GM19324 (cell line): ENCODE results near the gene SYCE3.
A peak's percentile ranks its signal among the peaks of the same experiment; 100 is the strongest.
"Not testable (repeated sequence)": the region's sequence is repeated elsewhere in the genome, so short reads cannot be mapped to it uniquely, and the experiment has no call there.

ENCODE experiments used
- ATAC-seq: cut with Tn5 transposase; IDR thresholded peaks from one replicate; pipeline ENCODE4 v1.9.1; 2021; ENCODE audit warnings: mild to moderate bottlenecking, moderate library complexity; ENCODE audit not compliant: unreplicated experiment, low FRiP score

The SYCE3 gene

DNA sequence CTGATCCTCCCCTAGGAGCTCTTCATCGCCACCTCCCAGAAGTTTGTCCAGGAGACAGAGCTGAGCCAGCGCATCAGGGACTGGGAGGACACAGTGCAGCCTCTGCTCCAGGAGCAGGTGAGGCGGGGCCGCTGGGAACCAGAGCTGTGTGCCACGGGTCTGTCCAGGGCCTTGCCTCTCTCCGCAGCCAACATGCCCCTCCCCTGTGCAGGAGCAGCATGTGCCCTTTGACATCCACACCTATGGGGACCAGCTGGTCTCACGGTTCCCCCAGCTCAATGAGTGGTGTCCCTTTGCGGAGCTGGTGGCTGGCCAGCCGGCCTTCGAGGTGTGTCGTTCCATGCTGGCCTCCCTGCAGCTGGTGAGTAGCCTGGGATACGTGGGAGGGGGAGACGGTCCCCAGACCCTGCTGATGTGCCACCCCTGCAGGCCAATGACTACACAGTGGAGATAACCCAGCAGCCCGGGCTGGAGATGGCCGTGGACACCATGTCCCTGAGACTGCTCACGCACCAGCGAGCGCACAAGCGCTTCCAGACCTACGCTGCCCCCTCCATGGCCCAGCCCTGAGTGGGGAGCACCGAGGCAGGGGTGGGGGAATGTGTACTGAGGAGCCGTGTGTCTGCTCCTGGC, 39.8 kb downstream of the SYCE3 start:
- ATAC-seq, result no peak

DNA sequence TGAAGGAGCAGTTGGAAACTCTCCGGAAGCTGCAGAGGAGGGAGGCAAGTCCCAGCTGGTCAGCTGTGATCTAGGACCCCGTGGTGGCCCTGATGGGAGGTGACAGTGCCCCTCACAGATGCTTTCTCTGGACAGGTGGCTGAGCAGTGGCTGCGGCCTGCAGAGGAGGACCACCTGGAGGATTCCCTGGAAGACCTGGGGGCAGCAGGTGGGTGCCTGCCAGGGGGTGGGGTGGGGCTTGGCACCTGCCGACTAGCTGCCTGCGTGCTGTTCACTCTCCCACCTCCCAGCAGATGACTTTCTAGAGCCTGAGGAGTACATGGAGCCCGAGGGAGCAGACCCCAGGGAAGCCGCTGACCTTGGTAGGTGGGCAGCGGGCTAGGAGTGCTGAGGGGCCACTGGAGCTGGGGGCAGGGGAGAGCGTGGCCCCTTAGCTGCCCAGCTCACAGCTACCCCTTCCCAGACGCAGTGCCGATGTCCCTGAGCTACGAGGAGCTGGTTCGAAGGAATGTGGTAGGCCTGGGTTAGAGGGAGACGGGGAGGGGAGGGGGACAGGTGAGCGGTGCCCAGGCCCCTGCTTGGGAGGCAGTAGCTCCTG, 40.4 kb downstream of the SYCE3 start:
- ATAC-seq, result no peak

DNA sequence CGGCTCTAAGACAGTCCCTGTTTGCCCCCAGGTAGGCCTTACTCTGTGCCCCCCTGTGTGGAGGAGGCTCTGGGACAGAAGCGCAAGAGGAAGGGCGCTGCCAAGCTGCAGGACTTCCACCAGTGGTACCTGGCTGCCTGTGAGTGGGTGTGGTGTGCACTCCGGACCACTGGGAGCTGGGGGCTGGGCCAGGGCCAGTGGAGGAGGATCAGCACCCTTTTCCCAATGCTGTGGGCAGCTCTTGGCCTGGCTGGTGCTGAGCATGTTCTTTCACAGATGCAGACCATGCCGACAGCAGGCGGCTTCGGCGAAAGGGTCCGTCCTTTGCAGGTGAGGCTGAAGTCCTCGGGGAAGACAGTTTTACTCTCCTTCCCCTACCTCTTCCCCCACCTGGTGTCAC, 41.0 kb downstream of the SYCE3 start:
- no peak for ATAC-seq

DNA sequence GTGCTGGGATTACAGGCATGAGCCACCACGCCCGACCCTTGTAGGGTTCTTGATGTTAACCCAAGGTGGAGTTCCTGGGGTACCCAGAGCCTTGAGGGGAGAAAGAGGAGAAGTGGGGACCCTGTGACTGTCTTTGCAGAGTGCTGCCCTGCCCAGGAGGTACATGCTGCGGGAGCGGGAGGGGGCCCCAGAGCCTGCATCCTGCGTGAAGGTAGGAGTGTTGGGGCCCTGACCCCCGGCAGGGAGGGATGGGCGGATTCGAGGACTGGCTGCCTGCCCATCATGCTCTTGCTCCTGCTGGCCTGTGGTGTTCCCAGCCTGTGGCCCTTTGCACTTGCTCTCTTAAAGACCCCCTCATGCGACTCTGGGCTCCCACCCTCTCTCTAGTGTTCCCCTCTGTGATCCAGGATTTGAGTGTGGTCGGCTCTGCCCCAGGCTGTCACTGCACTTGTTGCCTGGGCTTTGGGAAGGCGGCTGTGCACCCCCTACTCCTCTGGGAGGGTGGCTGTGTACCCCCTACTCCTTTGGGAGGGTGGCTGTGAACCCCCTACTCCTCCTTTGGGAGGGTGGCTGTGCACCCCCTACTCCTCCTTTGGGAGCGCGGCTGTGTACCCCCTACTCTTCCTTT, 41.8 kb downstream of the SYCE3 start:
- no peak for ATAC-seq

DNA sequence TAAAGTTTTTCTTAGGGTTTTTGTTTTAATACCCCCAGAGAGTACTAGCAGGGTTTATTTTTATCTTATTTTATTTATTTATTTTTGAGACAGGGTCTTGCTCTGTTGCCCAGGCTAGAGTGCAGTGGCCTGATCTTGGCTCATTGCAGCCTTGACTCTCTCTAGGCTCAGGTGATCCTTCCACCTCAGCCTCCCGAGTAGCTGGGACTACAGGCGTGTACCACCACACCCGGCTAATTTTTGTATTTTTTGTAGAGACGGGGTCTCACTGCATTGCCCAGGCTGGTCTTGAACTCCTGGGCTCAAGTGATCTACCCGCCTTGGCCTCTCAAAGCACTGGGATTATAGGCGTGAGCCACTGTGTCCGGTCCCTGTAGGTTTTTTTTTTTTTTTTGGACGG, 42.5 kb downstream of the SYCE3 start:
- ATAC-seq, result not testable (repeated sequence)

DNA sequence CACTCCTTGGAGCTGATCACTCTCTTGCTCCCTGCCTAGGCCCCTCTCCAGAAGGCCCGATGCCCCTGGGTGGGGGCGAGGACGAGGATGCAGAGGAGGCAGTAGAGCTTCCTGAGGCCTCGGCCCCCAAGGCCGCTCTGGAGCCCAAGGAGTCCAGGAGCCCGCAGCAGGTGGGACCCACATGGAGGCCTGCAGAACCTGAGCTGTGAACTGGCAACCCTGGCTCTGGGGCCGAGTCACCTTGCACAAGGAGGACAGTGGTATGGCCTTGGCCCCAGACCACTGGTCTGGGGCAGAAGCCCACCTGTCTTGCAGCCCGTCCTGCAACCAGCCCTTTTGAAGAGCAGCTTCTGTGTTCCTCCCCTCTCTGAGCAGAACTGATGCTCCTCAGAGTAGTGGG, 43.6 kb downstream of the SYCE3 start:
- no peak for ATAC-seq

DNA sequence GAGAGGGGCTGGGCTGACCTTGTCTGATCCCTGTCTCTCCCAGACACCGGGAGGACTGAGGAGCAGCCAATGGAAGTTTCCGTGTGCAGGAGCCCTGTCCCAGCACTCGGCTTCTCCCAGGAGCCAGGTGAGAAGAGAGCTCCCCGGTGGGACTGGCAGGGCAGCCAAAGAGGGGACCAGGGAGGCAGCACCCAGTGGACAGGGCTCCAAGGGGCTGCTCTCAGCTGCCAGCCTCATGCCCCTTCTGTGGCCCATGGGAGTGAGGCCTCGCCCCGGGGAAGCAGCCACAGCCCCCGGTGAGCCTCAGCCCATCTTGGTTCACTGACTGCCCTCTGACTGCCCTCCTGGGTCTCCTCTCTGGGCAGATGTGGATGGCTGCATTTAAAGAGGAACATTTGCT, 44.1 kb downstream of the SYCE3 start:
- ATAC-seq, result no peak

DNA sequence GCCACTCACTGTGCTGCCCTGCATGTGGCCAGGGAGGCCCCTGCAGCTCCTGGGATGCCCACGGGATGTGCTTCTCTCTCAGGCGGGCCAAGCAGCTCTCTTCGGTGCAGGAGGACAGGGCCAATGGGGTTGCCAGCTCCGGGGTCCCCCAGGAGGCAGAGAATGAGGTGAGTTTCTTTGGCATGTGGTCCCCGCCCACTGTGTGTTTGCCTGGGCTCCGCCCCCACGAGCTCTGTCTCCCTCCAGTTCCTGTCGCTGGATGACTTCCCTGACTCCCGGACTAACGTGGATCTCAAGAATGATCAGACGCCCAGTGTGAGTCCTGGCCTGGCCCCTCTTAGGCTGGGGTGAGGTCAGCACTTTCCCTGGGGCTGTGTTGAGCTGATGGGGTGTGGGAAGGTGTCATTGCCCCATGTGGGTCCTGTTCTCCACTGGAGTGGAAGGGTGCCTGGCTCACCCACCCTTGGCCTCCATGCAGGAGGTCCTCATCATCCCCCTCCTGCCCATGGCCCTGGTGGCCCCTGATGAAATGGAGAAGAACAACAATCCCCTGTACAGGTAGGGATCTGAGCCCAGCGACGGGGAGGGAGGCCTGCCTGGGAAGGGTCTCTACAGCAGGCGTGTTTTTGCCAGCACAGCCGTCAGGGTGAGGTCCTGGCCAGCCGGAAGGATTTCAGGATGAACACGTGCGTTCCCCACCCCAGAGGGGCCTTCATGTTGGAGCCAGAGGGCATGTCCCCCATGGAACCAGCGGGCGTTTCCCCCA, 45.0 kb downstream of the SYCE3 start:
- no peak for ATAC-seq

DNA sequence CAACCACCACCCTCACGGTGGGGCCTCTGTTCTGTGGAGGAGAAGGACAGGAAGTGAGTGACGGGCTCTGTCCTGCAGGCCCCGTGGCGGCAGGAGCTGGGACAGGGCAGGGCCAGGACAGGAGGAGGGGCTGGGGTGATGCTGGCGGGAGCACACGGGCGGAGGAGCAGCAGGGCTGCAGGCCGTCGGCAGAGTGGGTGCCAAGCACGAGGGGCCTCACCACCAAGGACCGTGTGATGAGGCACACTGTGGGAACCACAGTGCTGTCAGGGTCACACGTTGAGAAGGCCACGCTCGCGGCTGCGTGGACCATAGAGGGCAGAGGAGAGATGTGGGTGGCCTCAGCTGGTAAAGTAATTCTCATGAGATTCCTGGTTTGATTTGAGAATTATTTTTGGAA, 45.8 kb downstream of the SYCE3 start:
- no peak for ATAC-seq

DNA sequence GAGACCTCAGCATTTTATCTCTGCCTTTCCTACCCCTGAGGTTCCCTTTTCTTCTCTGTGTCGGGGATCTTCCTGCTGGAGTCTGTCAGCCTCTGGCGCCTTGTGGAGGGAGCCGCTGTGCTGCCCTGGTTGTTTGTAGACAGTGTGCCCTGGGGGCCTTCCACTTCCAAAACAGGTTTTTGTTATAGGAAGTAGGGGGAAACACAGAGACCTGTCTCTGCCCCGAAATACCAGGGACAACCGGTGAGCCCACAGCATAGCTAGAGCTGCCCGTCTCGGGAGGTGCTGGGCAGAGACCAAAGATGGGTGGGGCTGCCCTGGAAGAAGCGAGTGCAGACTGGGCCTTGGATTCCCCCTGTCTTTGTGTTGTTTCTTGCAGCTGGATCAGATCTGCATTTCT, 46.7 kb downstream of the SYCE3 start:
- ATAC-seq, result no peak

DNA sequence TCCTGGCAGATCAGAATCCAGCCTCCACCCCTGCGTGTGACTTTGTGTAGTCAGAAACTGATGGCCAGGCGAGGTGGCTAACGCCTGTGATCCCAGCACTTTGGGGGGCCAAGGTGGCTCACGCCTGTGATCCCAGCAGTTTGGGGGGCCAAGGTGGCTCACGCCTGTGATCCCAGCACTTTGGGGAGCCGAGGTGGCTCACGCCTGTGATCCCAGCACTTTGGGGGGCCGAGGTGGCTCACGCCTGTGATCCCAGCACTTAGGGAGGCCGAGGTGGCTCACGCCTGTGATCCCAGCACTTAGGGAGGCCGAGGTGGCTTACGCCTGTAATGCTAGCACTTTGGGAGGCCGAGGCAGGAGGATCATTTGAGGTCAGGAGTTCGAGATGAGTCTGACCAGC, 49.5 kb downstream of the SYCE3 start:
- no peak for ATAC-seq

DNA sequence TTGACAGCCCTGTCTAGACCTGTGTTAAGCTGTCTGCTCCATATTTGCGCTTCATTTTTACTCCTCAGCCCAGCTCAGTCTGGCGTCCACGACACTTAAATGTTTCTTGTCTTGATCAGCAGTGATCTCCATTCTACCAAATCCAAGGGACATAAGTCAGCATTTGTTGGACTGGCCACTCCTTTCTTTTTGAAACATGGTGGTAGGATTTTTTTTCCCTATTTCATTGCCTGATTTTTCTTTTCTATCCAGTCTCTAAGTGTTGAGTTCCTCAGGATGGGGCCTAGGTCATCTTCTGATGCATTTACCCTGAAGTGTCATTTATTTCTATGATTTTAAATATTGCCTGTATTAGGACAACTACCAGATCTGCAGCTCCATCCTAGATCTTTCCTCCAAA, 53.8 kb downstream of the SYCE3 start:
- ATAC-seq, result no peak

DNA sequence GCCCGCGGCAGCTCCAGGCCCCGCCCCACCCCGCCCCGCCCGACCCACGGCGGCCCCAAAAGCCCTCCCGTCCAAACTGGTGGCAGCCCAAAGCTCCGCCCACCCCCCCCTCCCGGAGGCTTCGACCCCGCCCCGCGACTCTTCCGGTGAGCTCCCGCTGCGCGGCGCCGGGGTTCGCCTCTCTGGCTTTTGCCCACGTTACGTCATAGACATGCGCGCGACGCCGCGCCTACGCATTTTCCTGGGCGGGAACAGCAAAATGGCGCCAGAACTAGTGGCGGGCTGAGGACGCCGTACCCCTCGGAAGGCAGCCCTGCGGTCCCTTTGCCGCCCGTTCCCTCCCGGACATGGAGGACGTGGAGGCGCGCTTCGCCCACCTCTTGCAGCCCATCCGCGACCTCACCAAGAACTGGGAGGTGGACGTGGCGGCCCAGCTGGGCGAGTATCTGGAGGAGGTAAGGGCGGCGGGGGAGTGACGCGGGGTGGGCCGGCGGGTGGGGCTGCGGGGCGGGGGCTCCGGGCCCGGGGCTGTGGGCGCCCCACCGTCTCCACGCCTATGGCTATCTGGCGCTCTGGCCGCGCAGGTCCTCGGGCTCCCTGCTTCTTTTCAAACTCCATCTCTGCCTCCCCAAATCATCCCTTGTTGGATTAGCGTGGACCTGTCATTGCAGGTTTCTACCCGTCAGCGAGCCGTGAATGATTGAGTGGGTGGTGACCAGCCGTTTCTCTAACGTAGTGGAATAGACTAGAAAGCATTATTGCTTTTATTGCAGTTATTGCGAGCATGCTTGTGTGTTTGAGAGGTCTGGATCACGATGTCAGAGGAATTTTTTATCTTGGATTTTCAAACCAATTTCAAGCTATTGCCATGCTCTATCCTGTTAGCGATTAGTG, 54.5 kb downstream of the SYCE3 start, which contains the start of gene NCAPH2:
TSS of gene NCAPH2 (plus strand) at position 234 of the 894 bp plus-strand sequence. CDS start at position 348, 114 bp downstream.
- ATAC-seq, result peak; percentile 81

DNA sequence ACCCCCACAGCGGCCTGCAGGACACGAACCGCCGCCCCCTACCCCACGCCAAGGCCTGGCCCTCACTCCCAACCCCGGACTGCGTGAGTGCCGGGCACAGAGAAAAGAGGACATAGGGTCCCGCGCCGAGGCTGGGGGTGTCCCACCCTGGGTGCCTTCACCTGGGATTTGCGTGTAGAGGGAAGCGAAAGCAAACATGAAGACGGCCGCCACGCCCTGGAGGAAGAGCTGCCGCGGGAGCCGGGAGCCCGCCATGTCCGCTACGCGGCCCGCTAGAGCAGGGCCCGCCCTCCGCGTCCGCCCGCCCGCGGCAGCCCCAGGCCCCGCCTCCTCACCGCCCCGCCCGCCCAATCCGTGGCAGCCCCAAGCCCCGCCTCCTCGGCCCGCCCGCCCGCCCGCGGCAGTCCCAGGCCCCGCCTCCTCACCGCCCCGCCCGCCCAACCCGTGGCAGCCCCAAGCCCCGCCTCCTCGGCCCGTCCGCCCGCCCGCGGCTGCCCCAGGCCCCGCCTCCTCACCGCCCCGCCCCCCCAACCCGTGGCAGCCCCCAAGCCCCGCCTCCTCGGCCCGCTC, 55.2 kb downstream of the SYCE3 start, which contains the start of gene LMF2:
TSS of gene LMF2 (minus strand) at position 282 of the 570 bp plus-strand sequence. CDS start at position 255, 27 bp downstream.
- ATAC-seq, result peak; percentile 55

DNA sequence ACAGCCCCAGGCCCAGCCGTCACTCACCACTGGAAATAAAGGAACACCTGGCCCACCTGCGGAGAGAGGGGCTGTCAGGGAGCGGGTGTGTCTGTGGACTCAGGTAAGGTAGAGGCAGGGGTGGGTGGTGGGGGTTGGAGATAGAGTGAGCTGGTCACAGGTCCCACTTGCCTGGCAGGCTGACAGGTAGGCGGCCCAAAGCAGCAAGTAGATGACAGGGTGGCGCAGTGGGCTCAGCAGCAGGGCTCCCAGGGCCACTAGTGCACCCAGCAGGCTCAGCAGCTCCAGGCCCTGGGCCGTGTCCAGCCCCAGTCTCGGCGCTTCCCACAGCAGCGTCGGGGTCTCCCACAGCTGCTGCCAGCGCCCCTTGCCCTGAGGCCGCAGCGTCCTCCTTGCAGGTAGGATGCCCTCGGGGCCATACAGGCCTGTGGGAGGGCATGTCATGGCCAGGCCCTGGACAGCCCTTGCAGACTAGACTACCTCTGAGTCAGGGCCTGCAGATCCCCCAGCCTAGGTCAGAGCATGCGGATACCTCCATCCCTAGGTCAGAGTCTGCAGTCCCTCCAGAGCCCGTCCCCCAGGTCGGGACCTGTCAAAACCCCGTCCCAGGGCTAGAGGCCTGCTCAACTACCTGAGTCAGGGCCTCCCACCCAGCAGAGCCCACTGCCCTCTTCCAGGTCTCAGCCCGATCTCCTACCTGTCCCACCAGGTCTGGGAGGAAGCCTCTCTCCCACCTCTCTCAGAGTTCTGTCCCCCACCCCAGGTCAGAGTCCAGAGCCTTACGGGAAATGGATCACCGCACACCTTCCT, 55.9 kb downstream of the SYCE3 start:
- no peak for ATAC-seq

DNA sequence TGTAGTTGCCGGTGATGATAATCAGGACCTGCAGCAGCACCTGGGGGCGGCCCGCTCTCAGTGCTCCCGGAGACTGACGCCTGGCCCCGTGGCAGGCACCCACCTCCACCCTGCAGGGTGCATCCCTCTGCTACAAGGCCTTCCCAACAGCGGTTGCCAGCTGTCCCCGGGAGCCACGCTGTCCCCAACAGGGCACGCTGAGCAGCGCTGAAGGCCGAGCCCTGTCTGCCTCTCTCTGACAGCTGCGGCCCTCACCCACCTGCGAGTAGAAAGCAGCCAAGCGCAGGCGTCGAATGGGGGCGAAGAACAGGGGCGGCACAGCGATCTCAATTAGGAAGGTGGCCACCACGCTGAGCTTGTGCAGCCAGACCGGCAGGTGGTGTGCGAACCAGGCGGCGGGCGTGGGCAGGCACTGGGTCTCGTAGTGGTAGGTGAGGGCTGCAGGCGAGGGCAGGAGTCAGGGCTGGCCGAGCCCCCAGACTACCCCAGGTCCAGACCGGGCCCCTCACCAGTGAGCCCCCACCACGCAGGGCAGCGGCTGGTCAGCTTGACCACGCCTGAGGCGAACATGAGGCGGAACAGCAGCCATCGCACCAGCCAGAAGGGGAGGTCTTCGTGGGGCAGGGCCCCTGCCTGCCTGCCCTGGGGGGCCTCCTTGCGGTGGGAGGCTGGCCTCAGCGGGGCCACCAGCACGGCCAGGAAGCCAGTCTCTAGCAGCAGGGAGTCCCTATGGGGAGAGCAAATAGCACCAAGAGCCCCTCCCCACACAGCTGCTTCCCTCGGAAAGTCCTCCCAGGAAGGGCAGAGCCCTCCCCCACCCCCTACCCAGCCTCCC, 56.7 kb downstream of the SYCE3 start:
- ATAC-seq, result no peak

DNA sequence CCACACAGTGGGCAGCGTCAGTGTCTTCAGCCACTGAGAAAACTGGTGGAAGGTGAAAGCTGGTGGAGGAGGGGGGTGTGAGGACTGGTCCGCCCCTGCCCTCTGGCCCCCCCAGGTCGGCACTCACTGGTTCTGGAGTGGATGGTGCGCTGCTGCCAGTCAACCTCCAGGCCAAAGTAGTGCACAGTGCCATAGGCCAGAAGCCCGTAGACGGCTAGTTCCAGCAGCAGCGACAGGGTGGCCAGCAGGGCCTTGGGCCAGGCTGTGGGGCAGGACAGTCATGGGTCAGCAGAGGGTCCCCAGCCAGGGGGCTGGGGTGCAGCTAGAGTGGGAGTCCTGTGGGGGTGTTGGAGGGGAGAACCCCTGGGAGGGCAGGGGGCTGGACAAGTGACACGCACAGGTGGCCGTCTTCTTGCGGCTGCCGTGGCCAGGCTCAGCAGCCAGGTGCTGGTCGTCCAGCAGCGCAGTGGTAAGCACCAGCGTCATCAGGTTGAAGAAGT, 57.4 kb downstream of the SYCE3 start:
- ATAC-seq, result no peak
